Hepatocyte (in vitro differentiated cells): ENCODE results near the gene ZNF445. TPM values are rescaled to one million over a fixed set of nuclear protein-coding genes. Genes with fewer than 3 reads are reported as not detected.

ENCODE experiments used
- DNase-seq: peaks from one replicate; pipeline ENCODE4 v3.0.0-alpha.2; 2016; ENCODE audit warnings: low spot score
- H2AFZ ChIP-seq: fragments of 200-600 bp; sonication (generic); 2 replicates; pipeline ENCODE4 v1.6.0; 2016; ENCODE audit warnings: antibody characterized with exemption, mild to moderate bottlenecking
- H3K27ac ChIP-seq: fragments of 200-600 bp; sonication (generic); 2 replicates; pipeline ENCODE4 v1.5.1; 2016; ENCODE audit warnings: mild to moderate bottlenecking
- H3K27me3 ChIP-seq: fragments of 200-600 bp; sonication (generic); 2 replicates; pipeline ENCODE4 v1.6.1; 2016
- H3K36me3 ChIP-seq: fragments of 200-600 bp; sonication (generic); replicated peaks from 2 replicates; pipeline ENCODE4 v1.5.1; 2016; ENCODE audit warnings: low read depth; ENCODE audit not compliant: insufficient read depth
- H3K4me1 ChIP-seq: fragments of 200-600 bp; sonication (generic); 2 replicates; pipeline ENCODE4 v1.5.1; 2016; ENCODE audit warnings: mild to moderate bottlenecking, moderate library complexity; ENCODE audit not compliant: insufficient read depth
- H3K4me2 ChIP-seq: fragments of 200-600 bp; sonication (generic); 2 replicates; pipeline ENCODE4 v1.6.0; 2016
- H3K4me3 ChIP-seq: fragments of 200-600 bp; sonication (generic); 2 replicates; pipeline ENCODE4 v1.5.1; 2016; ENCODE audit warnings: mild to moderate bottlenecking
- H3K79me2 ChIP-seq: fragments of 200-600 bp; sonication (generic); 2 replicates; pipeline ENCODE4 v1.6.0; 2017; ENCODE audit warnings: mild to moderate bottlenecking
- H3K9me2 ChIP-seq: fragments of 200-600 bp; sonication (generic); replicated peaks from 2 replicates; pipeline ENCODE4 v1.6.0; 2017; ENCODE audit warnings: mild to moderate bottlenecking; ENCODE audit not compliant: insufficient read depth
- H3K9me3 ChIP-seq: fragments of 200-600 bp; sonication (generic); 2 replicates; pipeline ENCODE4 v1.5.1; 2016; ENCODE audit warnings: low read depth, mild to moderate bottlenecking
- H4K20me1 ChIP-seq: fragments of 200-600 bp; sonication (generic); 2 replicates; pipeline ENCODE4 v1.6.0; 2016; ENCODE audit warnings: mild to moderate bottlenecking; ENCODE audit not compliant: insufficient read depth, poor library complexity, severe bottlenecking
- CTCF ChIP-seq: fragments of 200-600 bp; sonication (generic); IDR thresholded peaks from 2 replicates; pipeline ENCODE4 v1.5.1; 2016; ENCODE audit warnings: antibody characterized with exemption, mild to moderate bottlenecking; ENCODE audit not compliant: poor library complexity
- EZH2 ChIP-seq: fragments of 200-600 bp; sonication (generic); IDR thresholded peaks from 2 replicates; pipeline ENCODE4 v1.6.1; 2016; ENCODE audit warnings: antibody characterized with exemption, mild to moderate bottlenecking, borderline replicate concordance
- EZH2phosphoT487 ChIP-seq: fragments of 200-600 bp; sonication (generic); IDR thresholded peaks from one replicate; pipeline ENCODE4 v1.6.1; 2018; ENCODE audit warnings: antibody characterized with exemption, mild to moderate bottlenecking, low read depth, moderate library complexity; ENCODE audit not compliant: unreplicated experiment, severe bottlenecking
- WGBS: methylation state at CpG from one replicate; pipeline ENCODE4 v1.1.6; 2016; ENCODE audit warnings: low lambda C conversion rate; ENCODE audit errors: missing lambda C conversion rate; 5-methylcytosine and 5-hydroxymethylcytosine counted together
- polyA plus RNA-seq: library from polyadenylated mRNA; unstranded; fragments of >200 nt; fragmentation: Nextera tagmentation; extraction: Ambion mirVana; gene quantifications from 2 replicates; pipeline ENCODE4 v1.2.1, GENCODE V29; 2016
- total RNA-seq: library from RNA; depleted of rRNA; stranded (reverse); fragments of >200 nt; gene quantifications from 2 replicates; pipeline ENCODE4 v1.2.3, GENCODE V29; 2014

ZNF445 gene
- total and polyA plus RNA-seq, 2 experiments from 2014 or later: 6.4 to 10.5 TPM

- Histone ChIP-seq H3K36me3 (no peaks in the 10 kb centered on the region), H4K20me1 (no peaks in the 10 kb centered on the region), H3K4me1 (no peaks in the 10 kb centered on the region), H3K9me2 (no peaks in the 10 kb centered on the region), H3K4me2 (no peak overlapping the region), H3K27ac (no peak overlapping the region), H3K9me3 (no peaks in the 10 kb centered on the region), H3K4me3 (no peak overlapping the region), H3K79me2 (no peaks in the 10 kb centered on the region), H3K27me3 (no peaks in the 10 kb centered on the region), H2AFZ (no peak overlapping the region)
- 95% methylated on average over 9 of the region's 9 CpGs for WGBS
- no peak for DNase-seq
- no peak for TF ChIP-seq EZH2
- TF ChIP-seq EZH2phosphoT487: no peak
- no peak for TF ChIP-seq CTCF
Measured at GRCh38 chr3:44395714-44396113, 81.8 kb downstream of the ZNF445 start.

GRCh38 chr3:44392489-44392888 is 85.0 kb downstream of the ZNF445 start:
- DNase-seq: no peak
- Histone ChIP-seq H4K20me1 (no peaks in the 10 kb centered on the region), H3K27ac (no peak overlapping the region), H3K4me2 (no peak overlapping the region), H2AFZ (no peak overlapping the region), H3K9me2 (no peaks in the 10 kb centered on the region), H3K79me2 (no peaks in the 10 kb centered on the region), H3K4me1 (no peaks in the 10 kb centered on the region), H3K9me3 (no peaks in the 10 kb centered on the region), H3K36me3 (no peaks in the 10 kb centered on the region), H3K27me3 (no peaks in the 10 kb centered on the region), H3K4me3 (no peak overlapping the region)
- TF ChIP-seq CTCF (no peak), EZH2 (no peak), EZH2phosphoT487 (no peak)
- 95% methylated on average over 1 of the region's 1 CpG for WGBS

- Histone ChIP-seq H3K9me3 (no peaks in the 10 kb centered on the region), H2AFZ (no peak overlapping the region), H3K36me3 (no peaks in the 10 kb centered on the region), H4K20me1 (no peaks in the 10 kb centered on the region), H3K4me3 (no peak overlapping the region), H3K27me3 (no peaks in the 10 kb centered on the region), H3K9me2 (no peaks in the 10 kb centered on the region), H3K27ac (no peak overlapping the region), H3K4me2 (no peak overlapping the region), H3K79me2 (no peaks in the 10 kb centered on the region), H3K4me1 (no peaks in the 10 kb centered on the region)
- DNase-seq: no peak
- TF ChIP-seq EZH2phosphoT487: no peak
- no peak for TF ChIP-seq CTCF
- TF ChIP-seq EZH2: no peak
- WGBS: 98% methylated on average over 7 of the region's 7 CpGs
Measured at GRCh38 chr3:44387404-44387803, 90.1 kb downstream of the ZNF445 start.

Other genes with a start within 250 kb of the ZNF445 start
- gene TOPAZ1, start 235.8 kb downstream of the ZNF445 start, total RNA-seq: not detected in 2 replicates
- gene TOPAZ1, start 235.8 kb downstream of the ZNF445 start, polyA plus RNA-seq: not detected in 2 replicates
- 36.3 and 37.4 TPM in 2 replicates for gene TCAIM, start 138.9 kb downstream of the ZNF445 start, total RNA-seq
- 19.6 and 20.7 TPM in 2 replicates for gene TCAIM, start 138.9 kb downstream of the ZNF445 start, polyA plus RNA-seq
- 9.6 and 9.9 TPM in 2 replicates for gene ZKSCAN7, start 77.5 kb upstream of the ZNF445 start, total RNA-seq
- 6.0 and 7.9 TPM in 2 replicates for gene ZKSCAN7, start 77.5 kb upstream of the ZNF445 start, polyA plus RNA-seq
- 4.5 and 9.8 TPM in 2 replicates for gene ZNF660, start 107.3 kb upstream of the ZNF445 start, total RNA-seq
- gene ZNF660, start 107.3 kb upstream of the ZNF445 start, polyA plus RNA-seq: 4.0 and 4.6 TPM in 2 replicates
- 17.1 and 17.5 TPM in 2 replicates for gene ZNF197, start 147.4 kb upstream of the ZNF445 start, total RNA-seq
- gene ZNF197, start 147.4 kb upstream of the ZNF445 start, polyA plus RNA-seq: 5.3 and 7.1 TPM in 2 replicates
- gene ZNF35, start 171.1 kb upstream of the ZNF445 start, total RNA-seq: 9.6 and 15.3 TPM in 2 replicates
- gene ZNF35, start 171.1 kb upstream of the ZNF445 start, polyA plus RNA-seq: 3.4 and 4.2 TPM in 2 replicates
- 1.8 and 3.3 TPM in 2 replicates for gene ZNF502, start 235.0 kb upstream of the ZNF445 start, total RNA-seq
- 1.2 and 2.6 TPM in 2 replicates for gene ZNF502, start 235.0 kb upstream of the ZNF445 start, polyA plus RNA-seq